Adrenal gland (tissue), 5 donors: ENCODE results near the gene SPATA31D1.

Source experiments
- CTCF ChIP-seq, 6 experiments: fragments of 450-650 bp in 4 of 6; fragments of 200-600 bp in 2 of 6; sonication (generic) in 1 of 6; IDR thresholded peaks; 1 replicate in 5 of 6; 2 replicates in 1 of 6; pipeline versions ENCODE4 v1.5.1 to v1.8.0; 2016 to 2021; ENCODE audit warnings: antibody characterized with exemption in 6 of 6, mild to moderate bottlenecking in 2 of 6, moderate library complexity in 1 of 6
- POLR2A ChIP-seq, 2 donors: fragments of 450-650 bp; IDR thresholded peaks; one replicate each; pipeline ENCODE4 v1.6.1; 2017; ENCODE audit warnings: antibody characterized with exemption in 2 of 2, mild to moderate bottlenecking in 2 of 2, moderate library complexity in 1 of 2
- donor health status: DM: no; HTN: no; CAD: no.

GRCh38 chr9:81968026-81968425 is 20.5 kb upstream of the SPATA31D1 start:
- TF ChIP-seq POLR2A (IDR thresholded peaks at IDR 0.05) (no peak), CTCF (IDR thresholded peaks at IDR 0.05) (no peak)
